Bronchial epithelial cell (primary cell): ENCODE data around the gene WDR82. TPM values are rescaled to one million over a fixed set of nuclear protein-coding genes. Genes with fewer than 3 reads are reported as not detected.

Source experiments
- DNase-seq: peaks from one replicate; pipeline ENCODE4 v3.0.0-alpha.2; 2010; ENCODE audit warnings: low read depth
- FAIRE-seq: peaks from 2 replicates; lab custom pipeline; 2011; peaks lifted over from hg19 to GRCh38; lab: Jason Lieb, UNC
- H3K27me3 ChIP-seq: 2 replicates; pipeline ENCODE4 v1.5.1; 2011; ENCODE audit warnings: low read length; ENCODE audit not compliant: control insufficient read depth, insufficient read depth
- H3K36me3 ChIP-seq: 2 replicates; pipeline ENCODE4 v1.5.1; 2011; ENCODE audit warnings: low read length; ENCODE audit not compliant: control insufficient read depth, insufficient read depth
- H3K4me3 ChIP-seq: 2 replicates; pipeline ENCODE4 v1.5.1; 2011; ENCODE audit warnings: mild to moderate bottlenecking, low read depth, low read length, control low read depth
- CTCF ChIP-seq: IDR thresholded peaks from 2 replicates; pipeline ENCODE4 v1.5.1; 2011; ENCODE audit warnings: mild to moderate bottlenecking, moderate library complexity, low read length, control low read depth, inconsistent platforms; ENCODE audit not compliant: insufficient read depth, severe bottlenecking
- total RNA-seq: library from RNA; depleted of rRNA; stranded (reverse); fragments of >200 nt; gene quantifications from 2 replicates; pipeline ENCODE4 v1.2.1, GENCODE V29; 2014

WDR82 gene
- total RNA-seq, 1 donor from 2014 or later = 61.3 TPM

DNA sequence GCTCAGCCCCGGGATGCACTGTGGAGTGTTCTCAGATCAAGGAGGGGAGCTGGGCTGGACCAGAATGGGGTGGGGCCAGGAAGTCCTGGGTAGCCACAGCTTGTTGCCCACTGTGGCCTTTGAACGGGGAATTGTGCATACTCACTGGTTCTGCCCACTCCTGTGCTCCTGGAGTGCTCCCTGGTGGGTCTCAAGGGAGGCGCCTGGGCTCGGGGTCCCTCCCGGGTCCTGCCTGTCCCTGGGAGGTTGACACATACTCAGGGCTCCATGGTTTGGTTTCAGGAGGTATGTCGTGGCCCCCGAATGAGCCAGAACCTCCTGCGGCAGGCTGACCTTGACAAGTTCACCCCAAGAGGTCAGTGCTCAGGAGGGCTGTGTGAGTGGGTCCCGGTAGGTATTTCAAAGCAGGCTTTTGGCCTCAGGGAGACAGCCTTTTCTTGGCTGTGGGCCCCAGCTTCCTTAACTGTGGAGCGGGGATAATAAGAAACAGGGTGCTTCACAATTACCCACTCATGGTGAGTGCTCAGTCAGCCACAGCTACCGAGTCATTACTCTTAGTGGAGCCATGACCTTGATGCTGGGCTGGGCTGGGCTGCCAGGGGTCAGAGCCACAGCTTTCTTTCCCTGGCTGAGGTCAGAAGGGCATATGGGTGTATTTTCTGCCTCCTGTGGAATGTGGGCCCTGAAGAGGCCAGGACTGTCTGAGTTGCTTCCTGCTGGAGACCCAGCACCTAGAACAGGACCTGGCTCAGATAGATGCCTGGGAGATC is 45.3 kb upstream of the WDR82 start:
- FAIRE-seq (no peak), DNase-seq (no peak)
- Histone ChIP-seq H3K27me3 (peaks cover 2% of the 10 kb centered on the region), H3K36me3 (no peaks in the 10 kb centered on the region), H3K4me3 (no peak overlapping the region)
- no peak for TF ChIP-seq CTCF

GRCh38 chr3:52322466-52322865 is 44.0 kb upstream of the WDR82 start:
- Histone ChIP-seq H3K4me3 (no peak overlapping the region), H3K36me3 (no peaks in the 10 kb centered on the region), H3K27me3 (peaks cover 2% of the 10 kb centered on the region)
- FAIRE-seq (no peak), DNase-seq (no peak)
- no peak for TF ChIP-seq CTCF

GRCh38 chr3:52321481-52321880 is 43.0 kb upstream of the WDR82 start:
- Histone ChIP-seq H3K36me3 (no peaks in the 10 kb centered on the region), H3K4me3 (no peak overlapping the region), H3K27me3 (no peaks in the 10 kb centered on the region)
- no peak for FAIRE-seq
- no peak for TF ChIP-seq CTCF
- DNase-seq = no peak

GRCh38 chr3:52319921-52320595 is 41.6 kb upstream of the WDR82 start:
- no peak for TF ChIP-seq CTCF
- Histone ChIP-seq H3K36me3 (no peaks in the 10 kb centered on the region), H3K4me3 (no peak overlapping the region), H3K27me3 (no peaks in the 10 kb centered on the region)
- FAIRE-seq (peak; percentile 40), DNase-seq (peak; percentile 33)

GRCh38 chr3:52318186-52318816 is 39.9 kb upstream of the WDR82 start:
- FAIRE-seq = no peak
- no peak for DNase-seq
- no peak for TF ChIP-seq CTCF
- Histone ChIP-seq H3K27me3 (no peaks in the 10 kb centered on the region), H3K4me3 (no peak overlapping the region), H3K36me3 (no peaks in the 10 kb centered on the region)
